GM21367 (cell line): Measurements from ENCODE around the gene ETS1.

Experiments used
- ATAC-seq: cut with Tn5 transposase; IDR thresholded peaks from one replicate; pipeline ENCODE4 v1.9.1; 2021; ENCODE audit not compliant: unreplicated experiment

The ETS1 gene, protein sequence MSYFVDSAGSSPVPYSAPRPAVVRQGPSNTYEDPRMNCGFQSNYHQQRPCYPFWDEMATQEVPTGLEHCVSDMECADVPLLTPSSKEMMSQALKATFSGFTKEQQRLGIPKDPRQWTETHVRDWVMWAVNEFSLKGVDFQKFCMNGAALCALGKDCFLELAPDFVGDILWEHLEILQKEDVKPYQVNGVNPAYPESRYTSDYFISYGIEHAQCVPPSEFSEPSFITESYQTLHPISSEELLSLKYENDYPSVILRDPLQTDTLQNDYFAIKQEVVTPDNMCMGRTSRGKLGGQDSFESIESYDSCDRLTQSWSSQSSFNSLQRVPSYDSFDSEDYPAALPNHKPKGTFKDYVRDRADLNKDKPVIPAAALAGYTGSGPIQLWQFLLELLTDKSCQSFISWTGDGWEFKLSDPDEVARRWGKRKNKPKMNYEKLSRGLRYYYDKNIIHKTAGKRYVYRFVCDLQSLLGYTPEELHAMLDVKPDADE

DNA sequence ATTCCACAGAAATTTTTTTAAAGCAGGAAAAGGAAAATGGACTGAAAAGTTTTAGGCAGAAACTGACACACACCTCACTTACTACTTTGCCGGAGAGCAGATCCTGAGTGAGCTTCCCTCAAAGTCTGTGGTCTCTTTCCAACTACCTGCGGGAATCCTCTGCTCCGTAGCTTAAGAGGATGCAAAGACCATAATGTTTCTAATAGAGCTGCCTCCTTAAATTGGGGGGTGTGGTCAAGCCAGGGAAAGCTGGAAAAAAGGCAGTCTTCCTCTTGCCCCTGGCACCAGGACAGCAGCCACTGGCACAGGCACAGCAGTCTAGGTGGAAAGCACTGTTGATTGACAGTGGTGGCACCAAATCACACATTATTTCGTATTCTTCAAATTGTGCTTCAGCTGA, at the start of gene ETS1:
ETS1 (minus strand) TSS at position 144 of the 400 bp plus-strand sequence. CDS start 14,428 bp downstream, outside the sequence.
- no peak for ATAC-seq

- no peak for ATAC-seq
These were observed 47.0 kb upstream of the ETS1 start for GRCh38 chr11:128634395-128634794.

GRCh38 chr11:128633384-128633965, 46.1 kb upstream of the ETS1 start:
- ATAC-seq, result no peak

DNA sequence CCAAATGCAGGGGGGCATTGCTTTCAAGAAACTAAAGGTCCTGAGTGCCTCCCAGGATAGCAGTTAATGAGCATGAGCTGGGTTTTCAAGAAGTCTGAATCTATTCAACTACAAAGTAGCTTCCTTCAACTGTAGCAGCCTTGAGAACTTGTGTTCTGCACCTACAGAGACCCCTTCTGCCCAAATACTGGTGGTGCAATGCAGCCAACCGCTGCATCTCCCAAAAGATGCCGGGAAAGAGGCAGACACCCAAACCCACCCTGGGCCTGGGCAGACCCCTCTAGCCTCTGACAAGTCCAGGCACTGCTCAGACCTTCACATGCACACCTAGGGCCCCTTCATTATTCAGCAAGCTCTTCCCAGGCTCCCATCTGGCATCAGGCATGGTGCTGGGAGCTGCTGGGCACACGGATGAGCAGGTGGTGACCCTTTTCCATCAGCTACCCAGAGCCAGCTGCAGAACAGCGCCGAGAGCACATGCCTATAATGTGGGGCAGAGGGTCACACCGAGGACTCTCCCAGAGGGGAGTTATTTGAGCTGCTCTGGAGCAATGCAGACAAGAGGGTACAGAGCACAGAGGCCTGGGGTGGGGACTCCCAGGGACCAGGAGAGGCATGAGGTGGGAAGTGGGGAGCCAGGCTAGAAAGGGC, 44.9 kb upstream of the ETS1 start:
- ATAC-seq, result peak; percentile 38

DNA sequence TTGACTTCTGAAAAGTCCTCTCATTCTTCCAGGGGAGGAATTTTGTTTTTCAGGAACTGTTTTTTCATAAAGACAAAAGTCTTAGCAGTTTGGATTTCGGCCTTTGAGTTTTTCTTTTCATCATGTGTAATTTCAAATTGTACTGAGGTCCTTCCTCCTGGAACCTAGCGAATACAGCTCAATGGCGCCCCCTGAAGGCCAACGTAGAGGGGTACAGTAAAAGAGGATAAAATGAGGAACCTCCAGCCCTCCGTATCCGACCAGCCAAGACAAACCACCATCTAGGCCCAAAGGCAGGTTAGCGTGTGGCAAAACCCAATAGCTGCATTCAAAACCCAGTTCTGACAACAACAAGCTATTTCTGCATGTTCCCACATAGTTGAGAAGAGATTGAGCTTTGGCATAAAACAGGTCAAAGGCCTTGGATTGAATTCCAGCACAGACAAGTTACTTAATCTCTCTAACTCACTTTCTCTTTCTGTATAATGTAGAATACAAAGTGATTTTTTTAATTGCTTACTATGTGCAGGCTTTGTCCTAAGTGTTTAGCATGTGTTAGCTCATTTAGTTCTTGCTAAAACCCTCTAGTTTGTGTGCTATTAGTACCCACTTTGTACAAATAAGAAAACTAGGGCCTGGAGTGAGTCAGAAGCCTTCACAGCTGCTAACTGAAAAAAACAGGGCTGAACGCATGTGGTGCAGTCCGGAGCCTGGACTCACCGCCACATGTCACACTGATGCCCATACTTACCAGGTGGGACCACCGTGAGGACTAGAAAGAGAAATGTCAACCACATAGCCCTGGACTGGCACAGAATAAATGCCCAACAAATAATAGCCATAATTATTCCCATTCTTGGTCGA, 43.2 kb upstream of the ETS1 start:
- ATAC-seq, result peak; percentile 54

- no peak for ATAC-seq
These were observed 42.3 kb upstream of the ETS1 start for GRCh38 chr11:128629516-128630106.

GRCh38 chr11:128628686-128629085, 41.3 kb upstream of the ETS1 start:
- no peak for ATAC-seq

- ATAC-seq, result no peak
These were observed 40.9 kb upstream of the ETS1 start for GRCh38 chr11:128628325-128628673.

DNA sequence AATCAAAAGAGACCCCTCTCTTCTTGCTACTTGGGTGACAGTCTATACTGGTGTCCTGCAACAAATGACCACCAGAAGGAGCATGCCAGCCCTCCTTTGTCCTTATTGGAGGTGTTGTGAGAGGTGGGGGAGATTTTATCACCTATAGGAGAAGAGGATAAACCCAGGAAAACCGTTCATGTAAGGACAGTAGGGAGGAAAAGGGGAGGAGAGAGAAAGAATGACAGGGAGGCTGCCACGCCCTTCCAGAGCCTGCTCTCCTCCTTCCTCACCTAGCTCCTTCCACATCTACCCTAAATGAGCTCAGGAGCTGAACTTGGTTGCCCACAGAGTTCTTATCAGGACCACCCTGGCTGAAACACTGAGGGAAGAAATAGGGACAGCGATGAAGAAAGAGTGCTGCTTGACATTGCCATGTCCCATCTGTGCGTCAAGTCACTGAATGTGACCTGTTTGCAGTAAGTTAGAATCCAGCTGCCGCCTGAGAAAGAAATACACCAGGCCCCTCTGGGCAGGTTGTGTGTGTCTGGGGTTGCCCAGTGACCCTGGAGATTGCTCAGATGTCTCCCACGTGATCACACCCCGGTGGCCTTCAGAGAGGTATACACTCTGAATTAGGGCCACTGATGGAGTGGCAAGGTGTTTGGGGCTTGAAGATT, 40.4 kb upstream of the ETS1 start:
- ATAC-seq, result no peak

GRCh38 chr11:128626913-128627665, 39.7 kb upstream of the ETS1 start:
- no peak for ATAC-seq

DNA sequence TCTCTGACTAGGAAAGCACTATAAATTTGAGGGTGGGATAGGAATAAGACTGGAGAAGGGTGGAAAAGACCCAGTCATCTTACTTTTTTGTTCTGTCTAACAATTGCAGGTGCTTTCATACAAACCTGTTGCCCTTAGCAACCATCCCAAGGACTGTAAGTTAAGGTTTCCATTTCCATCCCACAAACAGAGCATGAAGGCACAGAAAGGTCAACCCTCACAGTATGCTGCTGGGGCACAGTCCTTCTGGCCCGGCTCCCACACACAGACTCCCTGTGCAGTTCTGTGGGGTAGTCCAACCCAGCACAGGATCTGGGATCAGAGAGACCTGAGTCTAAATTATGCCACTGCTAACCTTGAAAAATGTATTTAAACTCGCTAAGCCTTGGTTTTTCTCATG, 38.4 kb upstream of the ETS1 start:
- no peak for ATAC-seq

DNA sequence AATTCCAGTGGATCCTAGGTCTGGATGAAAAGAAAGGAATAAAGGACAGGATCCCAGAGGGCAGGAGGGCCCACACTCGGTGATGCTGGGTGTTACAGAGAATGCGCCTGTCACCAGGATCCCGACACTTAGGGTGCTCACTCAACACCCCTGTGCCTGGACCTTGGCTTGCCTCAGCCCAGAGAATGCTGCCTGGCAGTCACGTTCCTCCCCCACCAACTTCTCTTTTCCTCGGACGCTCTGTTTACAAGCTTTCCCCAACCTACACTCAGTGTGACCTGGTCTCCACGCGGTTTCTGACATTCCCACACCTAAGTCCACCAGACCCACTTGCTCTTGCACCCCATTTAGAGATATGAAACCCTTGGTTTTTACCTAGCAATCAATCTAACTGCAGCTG, 38.0 kb upstream of the ETS1 start:
- ATAC-seq, result no peak

DNA sequence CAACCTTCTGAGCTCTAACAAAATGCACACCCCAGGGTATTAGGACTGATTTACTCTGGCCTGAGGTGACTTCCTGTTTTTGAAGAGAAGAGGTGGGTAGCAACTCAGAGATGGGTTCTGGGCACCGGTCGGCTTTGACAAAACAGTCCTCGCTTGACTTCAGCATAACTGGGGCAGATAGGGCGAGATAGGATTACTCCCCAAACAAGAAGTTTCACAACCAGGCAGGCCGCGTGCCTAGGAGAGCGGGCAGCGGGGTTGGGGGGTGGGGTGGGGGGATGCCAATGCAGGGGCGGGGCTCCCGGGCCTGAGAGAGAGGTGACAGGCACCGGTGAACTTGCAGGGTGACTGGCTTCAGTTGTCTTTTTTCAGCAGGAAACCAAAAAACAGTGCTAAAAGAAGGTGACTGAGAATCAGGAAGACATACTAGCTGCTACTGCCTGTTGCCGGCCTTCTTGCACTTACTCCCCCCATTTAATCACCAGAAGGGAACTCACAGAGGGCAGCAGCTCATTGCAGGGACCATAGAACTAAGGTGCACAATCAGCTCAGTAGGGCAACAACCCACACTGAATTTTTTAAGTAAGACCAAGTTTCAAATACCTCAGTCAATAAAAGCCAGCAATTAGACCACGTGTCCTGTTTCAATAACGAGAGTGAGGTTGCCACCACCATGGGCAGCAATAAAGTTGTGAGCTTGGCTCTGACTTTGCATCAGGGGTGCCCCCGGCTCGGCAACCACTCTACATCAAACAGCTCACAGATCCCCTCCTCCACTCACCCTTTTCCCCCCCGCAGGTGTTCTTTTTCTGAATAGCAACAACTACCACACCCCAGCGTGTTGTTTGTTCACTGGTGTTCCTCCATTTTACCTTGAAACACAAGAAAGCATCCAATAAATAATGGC, 37.2 kb upstream of the ETS1 start:
- peak; percentile 46 for ATAC-seq

- ATAC-seq, result no peak
These were observed 35.7 kb upstream of the ETS1 start for GRCh38 chr11:128623091-128623490.

DNA sequence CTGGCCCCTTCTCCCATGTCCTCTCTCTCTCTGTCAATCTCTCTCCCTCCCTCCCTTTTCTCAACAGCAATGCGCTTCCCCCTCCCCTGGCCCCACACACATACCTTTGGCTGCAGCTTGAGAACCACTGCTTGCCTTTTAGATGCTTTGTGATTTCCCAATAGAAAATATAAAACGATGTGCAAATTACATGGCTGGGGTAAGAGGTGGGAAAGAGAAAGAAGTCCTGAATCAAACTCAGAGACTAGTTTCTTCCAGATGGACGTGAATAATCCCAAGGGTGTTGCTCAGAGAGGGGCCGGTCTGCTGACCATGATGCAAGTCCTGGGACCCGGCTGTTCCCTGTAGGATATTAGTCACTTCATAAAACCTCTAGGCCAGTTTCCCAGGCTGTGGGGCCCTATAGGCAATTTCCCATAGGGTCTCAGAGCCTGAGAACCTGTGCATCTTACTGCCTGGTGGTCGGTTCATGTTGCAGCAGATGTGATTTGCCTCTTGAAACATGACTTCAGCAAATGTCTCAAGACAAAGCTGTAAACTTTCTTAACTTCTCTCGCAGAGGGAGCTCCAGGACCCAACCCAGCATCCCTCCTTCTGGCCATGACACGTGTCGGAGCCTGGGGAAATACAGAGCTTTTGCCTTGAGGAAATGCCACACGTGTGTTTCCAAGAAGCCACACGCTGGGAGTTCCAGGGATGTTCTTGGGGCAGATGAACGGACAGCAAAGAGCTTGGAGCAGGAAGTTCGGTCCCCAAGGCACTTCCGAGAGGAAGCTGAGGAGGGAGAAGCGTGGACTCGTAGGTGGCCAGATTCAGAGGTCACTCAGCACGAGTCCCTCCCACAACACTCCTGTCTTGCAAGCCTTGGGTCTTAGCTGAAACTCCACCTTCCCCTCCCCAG, 34.5 kb upstream of the ETS1 start:
- ATAC-seq, result no peak

DNA sequence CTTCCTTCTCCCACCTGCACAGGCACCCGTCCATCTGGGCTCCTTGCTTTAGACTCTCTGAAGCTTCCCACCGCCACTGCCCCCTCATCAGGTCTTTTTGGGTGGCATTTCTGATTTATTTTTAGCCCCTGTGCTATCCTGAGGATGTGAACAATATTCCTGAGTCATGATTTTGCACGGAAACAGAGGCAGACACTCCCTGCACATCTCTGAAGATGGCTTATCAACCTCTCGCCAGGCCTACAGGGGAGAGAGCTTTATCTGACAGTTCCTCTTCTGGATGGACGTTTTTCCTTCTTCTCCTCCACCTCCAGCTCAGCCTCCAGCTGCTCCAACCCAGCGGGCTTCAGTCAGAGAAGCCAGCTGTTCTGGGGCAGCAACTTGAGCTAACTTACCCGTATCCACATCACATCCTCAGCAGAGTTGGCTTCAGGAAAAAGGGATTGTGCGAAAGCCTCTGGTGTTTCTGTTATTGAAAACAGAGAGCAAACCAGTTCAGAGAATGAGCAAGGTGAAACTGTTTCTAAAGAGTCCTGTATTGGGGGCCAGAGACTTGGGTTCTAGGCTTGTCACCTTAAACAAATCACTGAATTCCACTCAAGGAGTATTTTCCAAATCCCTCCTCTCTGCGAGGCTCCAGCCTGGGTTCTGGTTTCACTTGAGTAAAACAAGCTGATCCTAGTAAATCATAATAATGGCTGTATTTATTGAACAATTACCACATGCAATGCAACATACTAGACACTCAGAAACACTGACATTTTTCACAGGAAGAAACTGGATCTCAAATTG, 33.1 kb upstream of the ETS1 start:
- no peak for ATAC-seq
